K562 (cell line): ENCODE data around the gene C2CD2L. TPM values are rescaled to one million over a fixed set of nuclear protein-coding genes. Genes with fewer than 3 reads are reported as not detected.

ENCODE experiments used
- BACH1 ChIP-seq: fragments of 200-800 bp; sonication (Bioruptor generic); IDR thresholded peaks from 2 replicates; pipeline ENCODE4 v1.6.1; 2016; ENCODE audit warnings: missing genetic modification characterization, missing compliant biosample characterization
- CBX1 ChIP-seq: sonication (generic); IDR thresholded peaks from 2 replicates; pipeline ENCODE4 v1.6.1; 2016; ENCODE audit warnings: antibody characterized with exemption, low read depth, mild to moderate bottlenecking
- ELF2 ChIP-seq: fragments of 250-450 bp; sonication (Bioruptor Pico); IDR thresholded peaks from 2 replicates; pipeline ENCODE4 v1.5.0; 2021; ENCODE audit warnings: mild to moderate bottlenecking
- NUFIP1 ChIP-seq: fragments of 450-650 bp; IDR thresholded peaks from 2 replicates; pipeline ENCODE4 v1.6.1; 2018; ENCODE audit not compliant: partially characterized antibody
- ZNF431 ChIP-seq: sonication (generic); formaldehyde crosslinking; IDR thresholded peaks from 2 replicates; pipeline ENCODE4 v1.8.0; 2022; ENCODE audit warnings: mild to moderate bottlenecking, missing genetic modification reagents
- ZNF57 ChIP-seq: fragments of 450-650 bp; formaldehyde crosslinking; IDR thresholded peaks from 2 replicates; pipeline ENCODE4 v1.4.0; 2020; ENCODE audit warnings: mild to moderate bottlenecking, moderate library complexity
- polyA plus RNA-seq, 8 experiments: library from polyadenylated mRNA; depleted of rRNA in 4 of 8; stranded (reverse) in 5 of 8; unstranded in 3 of 8; fragments of >200 nt; fragmentation: Nextera tagmentation in 2 of 8; fragmentation: Illumina TruSeq in 1 of 8; extraction: Ambion mirVana in 2 of 8; extraction: Trizol in 1 of 8; gene quantifications; 2 replicates each; pipeline versions ENCODE4 v1.2.1 to v1.2.3, GENCODE V29; 2011 to 2014; ENCODE audit warnings: inconsistent platforms in 1 of 8, missing spikeins in 1 of 8
- total RNA-seq, 7 experiments: library from RNA; depleted of rRNA in 6 of 7; stranded (reverse); fragments of >200 nt in 6 of 7; fragmentation: Illumina TruSeq in 2 of 7; extraction: Trizol in 2 of 7; gene quantifications; 2 replicates each; pipeline versions ENCODE4 v1.2.1 to v1.2.3, GENCODE V29; 2011 to 2021; ENCODE audit warnings: low replicate concordance in 1 of 7
- TF ChIP-seq, protein P1 (sequence below): fragments of 250-450 bp; sonication (Bioruptor Pico); IDR thresholded peaks from 2 replicates; pipeline ENCODE4 v1.4.0; 2020; ENCODE audit warnings: mild to moderate bottlenecking, moderate library complexity, borderline replicate concordance
- TF ChIP-seq, protein P2 (sequence below): IDR thresholded peaks from 3 replicates; pipeline ENCODE4 v1.6.1; 2011; ENCODE audit warnings: borderline replicate concordance, mild to moderate bottlenecking, moderate library complexity; ENCODE audit not compliant: insufficient read length; ENCODE audit errors: extremely low read depth
- TF ChIP-seq, protein P3 (sequence below): sonication (generic); formaldehyde crosslinking; IDR thresholded peaks from 2 replicates; pipeline ENCODE4 v1.8.1; 2023; ENCODE audit warnings: mild to moderate bottlenecking, missing genetic modification reagents
- TF ChIP-seq, protein P4 (sequence below): fragments of 250-450 bp; sonication (Bioruptor Pico); IDR thresholded peaks from 2 replicates; pipeline ENCODE4 v1.5.0; 2021; ENCODE audit warnings: mild to moderate bottlenecking, moderate library complexity
- TF ChIP-seq, protein P5 (sequence below): sonication (generic); formaldehyde crosslinking; IDR thresholded peaks from 2 replicates; pipeline ENCODE4 v1.9.0; 2022; ENCODE audit warnings: mild to moderate bottlenecking, missing genetic modification reagents

The C2CD2L gene
- total and polyA plus RNA-seq, 9 of the 15 experiments (the other 6 are each of a cell fraction or from before 2014, with no cell fraction given): 0.66 to 41.2 (median 14.8) TPM

DNA sequence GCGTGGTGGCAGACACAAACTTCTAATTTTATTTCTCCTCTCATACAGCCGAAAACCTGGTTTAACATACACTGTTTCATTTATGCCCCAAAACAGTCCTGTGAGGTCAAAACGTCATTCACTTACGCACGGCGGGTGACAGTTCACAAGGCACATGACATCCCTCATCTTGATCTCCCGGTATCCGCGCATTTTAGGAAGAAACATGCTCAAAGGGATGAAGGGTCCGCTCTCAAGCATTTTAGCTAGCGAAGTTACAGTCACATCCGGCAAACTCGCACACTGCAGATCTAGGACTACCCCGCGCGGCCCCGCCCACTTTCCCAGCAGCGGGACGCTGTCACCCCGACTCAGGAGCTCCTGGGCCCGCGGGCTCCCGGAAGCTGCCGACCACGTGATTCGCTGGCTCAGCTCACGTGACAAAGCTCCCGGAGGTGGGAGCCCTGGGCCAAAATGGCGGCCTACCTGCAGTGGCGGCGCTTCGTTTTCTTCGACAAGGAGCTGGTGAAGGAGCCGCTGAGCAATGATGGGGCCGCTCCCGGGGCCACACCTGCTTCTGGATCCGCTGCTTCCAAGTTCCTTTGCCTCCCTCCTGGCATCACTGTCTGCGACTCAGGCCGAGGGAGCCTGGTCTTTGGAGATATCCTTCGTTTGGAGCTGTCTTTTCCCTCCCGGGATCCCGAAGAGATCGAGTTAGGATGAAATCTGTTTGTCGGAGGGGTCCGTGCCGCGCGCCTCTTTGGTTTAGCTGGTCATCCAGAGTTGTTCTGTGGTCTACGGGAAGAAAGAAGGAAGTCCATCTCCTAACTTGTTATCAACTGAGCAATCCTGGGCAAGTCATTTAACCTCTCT lies 39.5 kb upstream of the C2CD2L start, which contains the start of gene VPS11 (continued):
- 0 out of 2 replicates have a peak, but pooled peaks have one; percentile 18 for TF ChIP-seq CBX1
- no peak for TF ChIP-seq ZNF57 (CRISPR knock-in tag)
- TF ChIP-seq, protein P1, sequence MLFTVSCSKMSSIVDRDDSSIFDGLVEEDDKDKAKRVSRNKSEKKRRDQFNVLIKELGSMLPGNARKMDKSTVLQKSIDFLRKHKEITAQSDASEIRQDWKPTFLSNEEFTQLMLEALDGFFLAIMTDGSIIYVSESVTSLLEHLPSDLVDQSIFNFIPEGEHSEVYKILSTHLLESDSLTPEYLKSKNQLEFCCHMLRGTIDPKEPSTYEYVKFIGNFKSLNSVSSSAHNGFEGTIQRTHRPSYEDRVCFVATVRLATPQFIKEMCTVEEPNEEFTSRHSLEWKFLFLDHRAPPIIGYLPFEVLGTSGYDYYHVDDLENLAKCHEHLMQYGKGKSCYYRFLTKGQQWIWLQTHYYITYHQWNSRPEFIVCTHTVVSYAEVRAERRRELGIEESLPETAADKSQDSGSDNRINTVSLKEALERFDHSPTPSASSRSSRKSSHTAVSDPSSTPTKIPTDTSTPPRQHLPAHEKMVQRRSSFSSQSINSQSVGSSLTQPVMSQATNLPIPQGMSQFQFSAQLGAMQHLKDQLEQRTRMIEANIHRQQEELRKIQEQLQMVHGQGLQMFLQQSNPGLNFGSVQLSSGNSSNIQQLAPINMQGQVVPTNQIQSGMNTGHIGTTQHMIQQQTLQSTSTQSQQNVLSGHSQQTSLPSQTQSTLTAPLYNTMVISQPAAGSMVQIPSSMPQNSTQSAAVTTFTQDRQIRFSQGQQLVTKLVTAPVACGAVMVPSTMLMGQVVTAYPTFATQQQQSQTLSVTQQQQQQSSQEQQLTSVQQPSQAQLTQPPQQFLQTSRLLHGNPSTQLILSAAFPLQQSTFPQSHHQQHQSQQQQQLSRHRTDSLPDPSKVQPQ: 0 out of 2 replicates have a peak, but pooled peaks have one; percentile 31
- no peak for TF ChIP-seq NUFIP1
- TF ChIP-seq ELF2 (CRISPR knock-in tag): peak; percentile 75; the same call in 1 of the 2 replicates
- TF ChIP-seq, protein P2, sequence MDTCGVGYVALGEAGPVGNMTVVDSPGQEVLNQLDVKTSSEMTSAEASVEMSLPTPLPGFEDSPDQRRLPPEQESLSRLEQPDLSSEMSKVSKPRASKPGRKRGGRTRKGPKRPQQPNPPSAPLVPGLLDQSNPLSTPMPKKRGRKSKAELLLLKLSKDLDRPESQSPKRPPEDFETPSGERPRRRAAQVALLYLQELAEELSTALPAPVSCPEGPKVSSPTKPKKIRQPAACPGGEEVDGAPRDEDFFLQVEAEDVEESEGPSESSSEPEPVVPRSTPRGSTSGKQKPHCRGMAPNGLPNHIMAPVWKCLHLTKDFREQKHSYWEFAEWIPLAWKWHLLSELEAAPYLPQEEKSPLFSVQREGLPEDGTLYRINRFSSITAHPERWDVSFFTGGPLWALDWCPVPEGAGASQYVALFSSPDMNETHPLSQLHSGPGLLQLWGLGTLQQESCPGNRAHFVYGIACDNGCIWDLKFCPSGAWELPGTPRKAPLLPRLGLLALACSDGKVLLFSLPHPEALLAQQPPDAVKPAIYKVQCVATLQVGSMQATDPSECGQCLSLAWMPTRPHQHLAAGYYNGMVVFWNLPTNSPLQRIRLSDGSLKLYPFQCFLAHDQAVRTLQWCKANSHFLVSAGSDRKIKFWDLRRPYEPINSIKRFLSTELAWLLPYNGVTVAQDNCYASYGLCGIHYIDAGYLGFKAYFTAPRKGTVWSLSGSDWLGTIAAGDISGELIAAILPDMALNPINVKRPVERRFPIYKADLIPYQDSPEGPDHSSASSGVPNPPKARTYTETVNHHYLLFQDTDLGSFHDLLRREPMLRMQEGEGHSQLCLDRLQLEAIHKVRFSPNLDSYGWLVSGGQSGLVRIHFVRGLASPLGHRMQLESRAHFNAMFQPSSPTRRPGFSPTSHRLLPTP: no peak
- TF ChIP-seq BACH1 (tag): no peak
- TF ChIP-seq, protein P3, sequence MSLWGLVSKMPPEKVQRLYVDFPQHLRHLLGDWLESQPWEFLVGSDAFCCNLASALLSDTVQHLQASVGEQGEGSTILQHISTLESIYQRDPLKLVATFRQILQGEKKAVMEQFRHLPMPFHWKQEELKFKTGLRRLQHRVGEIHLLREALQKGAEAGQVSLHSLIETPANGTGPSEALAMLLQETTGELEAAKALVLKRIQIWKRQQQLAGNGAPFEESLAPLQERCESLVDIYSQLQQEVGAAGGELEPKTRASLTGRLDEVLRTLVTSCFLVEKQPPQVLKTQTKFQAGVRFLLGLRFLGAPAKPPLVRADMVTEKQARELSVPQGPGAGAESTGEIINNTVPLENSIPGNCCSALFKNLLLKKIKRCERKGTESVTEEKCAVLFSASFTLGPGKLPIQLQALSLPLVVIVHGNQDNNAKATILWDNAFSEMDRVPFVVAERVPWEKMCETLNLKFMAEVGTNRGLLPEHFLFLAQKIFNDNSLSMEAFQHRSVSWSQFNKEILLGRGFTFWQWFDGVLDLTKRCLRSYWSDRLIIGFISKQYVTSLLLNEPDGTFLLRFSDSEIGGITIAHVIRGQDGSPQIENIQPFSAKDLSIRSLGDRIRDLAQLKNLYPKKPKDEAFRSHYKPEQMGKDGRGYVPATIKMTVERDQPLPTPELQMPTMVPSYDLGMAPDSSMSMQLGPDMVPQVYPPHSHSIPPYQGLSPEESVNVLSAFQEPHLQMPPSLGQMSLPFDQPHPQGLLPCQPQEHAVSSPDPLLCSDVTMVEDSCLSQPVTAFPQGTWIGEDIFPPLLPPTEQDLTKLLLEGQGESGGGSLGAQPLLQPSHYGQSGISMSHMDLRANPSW (CRISPR knock-in tag): no peak
- 0 out of 2 replicates have a peak, but pooled peaks have one; percentile 27 for TF ChIP-seq ZNF431
- TF ChIP-seq, protein P4, sequence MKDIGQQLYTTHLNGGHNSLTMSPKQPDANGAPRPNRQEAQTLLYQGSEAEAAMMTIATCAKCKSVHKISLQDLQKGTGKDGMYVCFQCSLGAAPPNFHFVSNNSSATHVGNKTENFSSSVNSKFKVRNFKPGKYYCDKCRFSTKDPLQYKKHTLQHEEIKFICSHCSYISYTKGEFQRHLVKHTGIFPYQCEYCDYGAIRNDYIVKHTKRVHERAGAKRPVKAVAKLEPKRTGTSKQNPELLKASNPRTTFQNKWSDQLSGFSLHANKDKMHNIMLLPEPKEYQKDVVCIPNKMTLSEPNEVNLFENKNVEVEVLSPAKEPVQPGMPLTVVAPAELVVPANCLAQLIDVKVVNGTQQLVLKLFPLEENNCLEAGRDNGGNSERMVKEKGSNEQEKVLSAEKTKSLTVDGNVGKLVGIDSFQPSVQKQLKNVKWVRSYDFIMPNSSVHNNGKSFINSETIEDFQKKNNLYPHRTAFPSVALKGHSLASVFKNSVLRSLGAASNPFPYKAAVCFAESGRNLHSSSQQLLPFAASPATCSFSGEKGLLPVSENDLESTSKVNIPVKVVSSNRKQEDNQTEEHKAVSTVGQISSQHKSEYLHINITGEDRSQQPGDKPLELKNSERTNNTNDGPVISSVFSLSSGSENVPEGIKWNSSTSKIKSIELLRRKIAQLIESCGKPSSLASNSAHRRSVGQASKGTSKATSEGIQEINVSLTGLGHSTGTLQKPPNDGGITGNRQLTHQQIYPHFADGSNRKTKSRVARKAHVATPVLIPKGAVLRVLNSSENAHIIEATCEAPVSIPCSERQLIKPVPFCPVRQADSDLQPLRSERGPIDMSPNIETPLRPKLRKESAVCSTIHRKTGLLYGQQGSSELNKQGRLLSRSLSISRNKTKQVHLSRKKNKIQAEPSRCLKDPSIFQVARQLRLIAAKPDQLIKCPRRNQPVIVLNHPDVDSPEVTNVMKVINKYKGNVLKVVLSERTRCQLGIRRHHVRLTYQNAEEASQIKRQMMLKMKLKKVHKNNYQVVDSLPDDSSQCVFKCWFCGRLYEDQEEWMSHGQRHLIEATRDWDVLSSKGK (CRISPR knock-in tag): no peak
- TF ChIP-seq, protein P5, sequence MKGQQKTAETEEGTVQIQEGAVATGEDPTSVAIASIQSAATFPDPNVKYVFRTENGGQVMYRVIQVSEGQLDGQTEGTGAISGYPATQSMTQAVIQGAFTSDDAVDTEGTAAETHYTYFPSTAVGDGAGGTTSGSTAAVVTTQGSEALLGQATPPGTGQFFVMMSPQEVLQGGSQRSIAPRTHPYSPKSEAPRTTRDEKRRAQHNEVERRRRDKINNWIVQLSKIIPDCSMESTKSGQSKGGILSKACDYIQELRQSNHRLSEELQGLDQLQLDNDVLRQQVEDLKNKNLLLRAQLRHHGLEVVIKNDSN: peak; percentile 99
